PFSK-1 (cell line): ENCODE results near the gene CEP112.

Experiments used
- FOXP2 ChIP-seq: optimal IDR thresholded peaks from 2 replicates; pipeline ENCODE3; 2011; ENCODE audit warnings: borderline replicate concordance, control low read depth, inconsistent platforms; ENCODE audit not compliant: insufficient read depth; ENCODE audit errors: extremely low read length, extremely low read depth
- POLR2AphosphoS5 ChIP-seq: IDR thresholded peaks from 2 replicates; pipeline ENCODE4 v1.6.1; 2012; ENCODE audit warnings: low read depth, mild to moderate bottlenecking, control low read depth, low read length, moderate library complexity
- REST ChIP-seq, 2 experiments: IDR thresholded peaks; 2 replicates each; pipeline versions ENCODE4 v1.6.1 to v1.8.0; 2011 to 2012; ENCODE audit warnings: low read depth in 2 of 2, low read length in 2 of 2, control low read depth in 1 of 2, inconsistent platforms in 1 of 2, mild to moderate bottlenecking in 1 of 2, moderate library complexity in 1 of 2; ENCODE audit not compliant: insufficient read depth in 1 of 2
- SIN3A ChIP-seq: IDR thresholded peaks from 2 replicates; pipeline ENCODE4 v1.6.1; 2012; ENCODE audit warnings: mild to moderate bottlenecking, low read length, moderate library complexity, borderline replicate concordance; ENCODE audit not compliant: insufficient read depth
- TAF1 ChIP-seq: IDR thresholded peaks from 2 replicates; pipeline ENCODE4 v1.6.1; 2012; ENCODE audit warnings: low read length, control low read depth, borderline replicate concordance; ENCODE audit not compliant: insufficient read depth

CEP112 gene

GRCh38 chr17:66018786-66019185, 173.1 kb downstream of the CEP112 start:
- TF ChIP-seq TAF1 (no peak), SIN3A (no peak), REST (IDR thresholded peaks at IDR 0.05; ENCODE audit: insufficient read depth in 1 of 2, low read depth in 2 of 2, low read length in 2 of 2) (no peak), FOXP2 (no peak), POLR2AphosphoS5 (no peak)

- TF ChIP-seq SIN3A (no peak), FOXP2 (no peak), REST (IDR thresholded peaks at IDR 0.05; ENCODE audit: insufficient read depth in 1 of 2, low read depth in 2 of 2, low read length in 2 of 2) (no peak), POLR2AphosphoS5 (no peak), TAF1 (no peak)
Observed at GRCh38 chr17:66016231-66016630, 175.7 kb downstream of the CEP112 start.

- TF ChIP-seq POLR2AphosphoS5 (no peak), FOXP2 (no peak), REST (IDR thresholded peaks at IDR 0.05; ENCODE audit: insufficient read depth in 1 of 2, low read depth in 2 of 2, low read length in 2 of 2) (no peak), TAF1 (no peak), SIN3A (no peak)
Observed at GRCh38 chr17:66008680-66009079, 183.3 kb downstream of the CEP112 start.

- TF ChIP-seq REST (IDR thresholded peaks at IDR 0.05; ENCODE audit: insufficient read depth in 1 of 2, low read depth in 2 of 2, low read length in 2 of 2) (no peak), FOXP2 (no peak), TAF1 (no peak), SIN3A (no peak), POLR2AphosphoS5 (no peak)
Observed at GRCh38 chr17:66006654-66007053, 185.3 kb downstream of the CEP112 start.

GRCh38 chr17:66002812-66003211, 189.1 kb downstream of the CEP112 start:
- TF ChIP-seq POLR2AphosphoS5 (no peak), TAF1 (no peak)
